Activated T-cell treated with anti-CD3 and anti-CD28 coated beads, Interleukin-2, amount 50 U/mL, for 24 hours (primary cell): ENCODE data around the gene PLA2G2F.

Experiments
- DNase-seq: peaks from one replicate; pipeline ENCODE4 v3.0.0-alpha.2; 2020
- H3K27ac Mint-ChIP-seq: 2 replicates; pipeline ENCODE4 v1.8.0; 2020; ENCODE audit warnings: mild to moderate bottlenecking, mixed read lengths
- H3K27me3 Mint-ChIP-seq: 2 replicates; pipeline ENCODE4 v1.8.0; 2020; ENCODE audit warnings: mixed read lengths
- H3K36me3 Mint-ChIP-seq: 2 replicates; pipeline ENCODE4 v1.8.0; 2020; ENCODE audit warnings: low read depth, mixed read lengths
- H3K4me1 Mint-ChIP-seq: 2 replicates; pipeline ENCODE4 v1.8.0; 2020; ENCODE audit warnings: low read depth, mixed read lengths
- H3K4me3 Mint-ChIP-seq: 2 replicates; pipeline ENCODE4 v1.8.0; 2020; ENCODE audit warnings: mild to moderate bottlenecking, moderate library complexity, mixed read lengths
- H3K9me3 Mint-ChIP-seq: 2 replicates; pipeline ENCODE4 v1.8.0; 2020; ENCODE audit warnings: mixed read lengths

PLA2G2F gene

DNA sequence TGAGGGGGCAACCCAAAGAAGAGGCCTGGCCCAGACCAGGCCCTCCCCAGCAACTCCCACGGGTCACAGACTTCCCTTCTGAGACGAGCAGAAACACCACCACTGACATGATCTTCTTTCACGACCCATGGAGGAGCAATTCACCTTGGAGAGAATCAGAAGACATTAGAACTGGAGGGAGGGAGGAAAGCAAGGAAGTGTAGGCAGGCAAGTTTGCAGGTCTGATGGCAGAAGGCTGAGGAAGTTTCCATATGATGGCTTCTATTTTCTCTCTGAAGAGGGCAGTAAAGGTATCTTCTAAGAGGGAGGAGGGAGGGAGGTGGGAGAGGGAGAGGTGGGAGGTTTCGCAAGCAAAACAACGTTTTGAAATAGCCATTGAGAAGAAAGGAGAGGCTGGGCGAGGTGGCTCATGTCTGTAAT is 45.4 kb downstream of the PLA2G2F start:
- H3K27me3 Mint-ChIP-seq, result peaks cover 11% of the 10 kb centered on the region
- peaks cover 7% of the 10 kb centered on the region for H3K9me3 Mint-ChIP-seq
- peaks cover 51% of the 10 kb centered on the region for H3K4me1 Mint-ChIP-seq
- no peaks in the 10 kb centered on the region for H3K36me3 Mint-ChIP-seq
- no peak for DNase-seq
- H3K4me3 Mint-ChIP-seq, result no peak overlapping the region
- no peak overlapping the region for H3K27ac Mint-ChIP-seq

DNA sequence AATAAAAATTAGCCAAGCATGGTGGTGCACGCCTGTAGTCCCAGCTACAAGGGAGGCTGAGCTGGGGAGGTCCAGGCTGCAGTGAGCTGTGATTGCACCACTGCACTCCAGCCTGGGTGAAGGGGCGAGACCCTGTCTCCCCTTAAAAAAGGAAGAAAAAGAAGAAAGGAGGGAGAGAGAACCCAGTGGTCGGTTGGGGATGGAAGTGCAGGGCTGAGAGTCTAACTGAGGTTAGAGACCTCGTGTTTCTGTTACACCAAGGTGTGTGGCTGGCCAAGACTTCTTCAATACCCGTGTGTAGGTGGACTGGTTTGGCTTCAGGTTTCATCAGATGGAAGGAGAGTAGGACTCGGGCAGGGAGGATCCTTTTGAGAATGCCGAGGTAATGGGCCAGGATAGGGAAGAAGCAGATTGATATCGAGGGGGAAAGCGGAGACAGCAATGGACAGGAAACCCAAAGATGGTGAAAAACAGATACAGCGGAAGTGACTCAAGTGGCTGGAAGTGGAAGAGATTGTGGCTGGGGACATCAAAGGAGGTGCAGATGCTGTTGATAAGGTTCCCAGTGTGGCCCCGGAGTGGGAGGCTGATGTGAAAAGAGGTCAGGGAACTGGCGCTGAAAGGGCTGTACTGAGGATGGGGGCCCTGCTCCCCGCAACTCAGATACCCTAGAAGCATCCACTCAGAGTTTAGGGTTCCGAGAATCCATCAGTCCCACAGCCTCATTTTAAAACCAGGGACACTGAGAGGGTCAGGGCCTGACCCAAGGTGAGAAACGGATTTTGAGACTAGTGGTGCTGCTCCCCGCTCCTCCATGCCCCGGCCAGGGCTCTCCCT is 46.1 kb downstream of the PLA2G2F start:
- DNase-seq, result peak; percentile 72
- H3K27ac Mint-ChIP-seq, result peak overlapping the region; percentile 76
- peaks cover under 1% of the 10 kb centered on the region for H3K9me3 Mint-ChIP-seq
- H3K4me3 Mint-ChIP-seq, result peak overlapping the region; percentile 80
- H3K4me1 Mint-ChIP-seq, result peaks cover 51% of the 10 kb centered on the region
- H3K36me3 Mint-ChIP-seq, result no peaks in the 10 kb centered on the region
- H3K27me3 Mint-ChIP-seq, result peaks cover 18% of the 10 kb centered on the region

DNA sequence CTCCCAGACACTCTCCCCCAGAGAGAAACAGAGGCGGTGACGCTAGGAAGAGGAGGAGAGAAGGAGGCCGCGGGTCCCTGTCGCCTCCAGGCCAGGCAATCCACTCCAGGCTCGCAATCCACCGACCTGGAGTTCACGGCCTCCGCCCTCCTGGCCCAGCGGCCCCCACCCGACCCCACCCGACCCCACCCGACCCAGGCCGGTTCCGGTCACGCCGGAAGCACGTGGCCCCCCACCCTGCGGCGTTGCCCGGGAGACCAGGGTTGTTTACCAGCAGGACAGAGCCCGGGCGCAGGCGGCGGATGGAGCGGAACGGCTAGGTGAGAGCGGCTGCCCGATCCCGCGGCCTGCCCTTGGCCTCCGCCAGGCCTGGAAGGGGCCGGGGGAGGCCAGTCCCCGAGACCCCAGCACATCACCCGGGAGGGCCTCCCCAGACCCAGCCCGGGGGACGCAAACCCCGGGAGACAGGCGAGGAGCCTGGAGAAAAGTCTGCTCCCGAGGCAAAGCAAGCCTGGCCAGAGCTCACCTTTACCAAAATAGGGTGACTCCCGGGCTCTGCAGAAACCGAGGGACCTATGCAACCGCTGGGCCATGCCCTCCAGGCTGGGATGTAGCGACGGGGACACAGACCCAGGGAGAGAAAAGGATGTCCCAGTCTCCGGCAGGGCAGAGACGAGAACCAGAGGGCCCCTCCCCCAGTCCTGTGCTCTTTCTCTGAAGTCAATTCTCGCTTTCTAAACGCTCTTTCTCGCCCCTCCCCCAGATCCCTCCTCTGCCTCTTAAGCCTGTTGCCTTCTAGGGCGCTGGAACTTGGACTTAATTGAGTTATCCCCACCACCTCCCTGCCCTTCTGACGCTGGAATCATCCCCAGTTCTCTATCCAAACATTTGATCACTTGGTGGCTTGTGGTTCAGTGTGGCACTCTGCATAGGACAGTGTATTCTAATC is 47.0 kb downstream of the PLA2G2F start, which contains the start of the genes PLA2G2C and UBXN10:
PLA2G2C (minus strand) TSS at position 685 of the 949 bp plus-strand sequence. CDS start 9,155 bp downstream, outside the sequence.
UBXN10 (plus strand) TSS at position 263 of the 949 bp plus-strand sequence. CDS start 4,466 bp downstream, outside the sequence.
- H3K27ac Mint-ChIP-seq, result peak within 1 kb of the TSS; percentile 84
- peak within 1 kb of the TSS; percentile 80 for H3K4me3 Mint-ChIP-seq
- H3K9me3 Mint-ChIP-seq, result no peaks in the 10 kb centered on the region
- H3K36me3 Mint-ChIP-seq, result no peaks in the 10 kb centered on the region
- H3K27me3 Mint-ChIP-seq, result peaks cover 24% of the 10 kb centered on the region
- peaks cover 51% of the 10 kb centered on the region for H3K4me1 Mint-ChIP-seq
- peak; percentile 76 for DNase-seq

DNA sequence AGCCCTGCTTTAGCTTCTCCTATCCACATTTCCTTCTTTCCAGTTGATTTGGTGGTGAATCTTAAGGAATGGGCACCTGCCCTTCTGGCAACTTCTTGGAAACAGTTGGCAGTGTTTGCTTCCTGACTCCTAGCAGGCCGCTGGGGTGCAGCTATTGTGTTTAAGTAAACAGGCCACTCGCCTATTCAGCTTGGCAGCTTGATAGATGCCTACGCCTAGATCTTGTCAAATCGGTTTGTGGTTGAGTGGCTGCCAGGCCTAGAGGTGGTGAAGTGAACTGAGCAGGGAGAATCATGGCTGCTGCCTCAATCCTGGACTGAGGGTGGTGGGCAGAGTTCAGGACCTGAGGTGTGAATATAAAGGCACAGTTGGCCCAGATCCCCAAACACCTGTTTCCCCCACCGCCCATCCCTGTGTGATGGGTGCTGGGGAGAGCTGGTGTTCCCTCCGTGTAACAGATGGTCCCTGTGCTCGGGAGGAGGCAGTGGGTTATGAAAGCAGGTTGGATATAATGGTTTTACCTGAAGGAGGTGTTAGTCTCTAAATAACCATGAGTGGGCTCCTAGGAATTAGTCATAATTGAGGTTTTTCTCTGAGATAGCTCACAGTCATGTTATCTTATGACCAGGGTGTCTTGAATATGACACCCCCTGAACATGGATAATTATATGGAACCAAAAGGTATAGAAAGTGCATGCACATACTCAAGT is 48.1 kb downstream of the PLA2G2F start:
- H3K4me1 Mint-ChIP-seq, result peaks cover 51% of the 10 kb centered on the region
- peak overlapping the region; percentile 84 for H3K27ac Mint-ChIP-seq
- H3K4me3 Mint-ChIP-seq, result peak overlapping the region; percentile 80
- H3K36me3 Mint-ChIP-seq, result no peaks in the 10 kb centered on the region
- peaks cover 30% of the 10 kb centered on the region for H3K27me3 Mint-ChIP-seq
- DNase-seq, result peak; percentile 64
- no peaks in the 10 kb centered on the region for H3K9me3 Mint-ChIP-seq

DNA sequence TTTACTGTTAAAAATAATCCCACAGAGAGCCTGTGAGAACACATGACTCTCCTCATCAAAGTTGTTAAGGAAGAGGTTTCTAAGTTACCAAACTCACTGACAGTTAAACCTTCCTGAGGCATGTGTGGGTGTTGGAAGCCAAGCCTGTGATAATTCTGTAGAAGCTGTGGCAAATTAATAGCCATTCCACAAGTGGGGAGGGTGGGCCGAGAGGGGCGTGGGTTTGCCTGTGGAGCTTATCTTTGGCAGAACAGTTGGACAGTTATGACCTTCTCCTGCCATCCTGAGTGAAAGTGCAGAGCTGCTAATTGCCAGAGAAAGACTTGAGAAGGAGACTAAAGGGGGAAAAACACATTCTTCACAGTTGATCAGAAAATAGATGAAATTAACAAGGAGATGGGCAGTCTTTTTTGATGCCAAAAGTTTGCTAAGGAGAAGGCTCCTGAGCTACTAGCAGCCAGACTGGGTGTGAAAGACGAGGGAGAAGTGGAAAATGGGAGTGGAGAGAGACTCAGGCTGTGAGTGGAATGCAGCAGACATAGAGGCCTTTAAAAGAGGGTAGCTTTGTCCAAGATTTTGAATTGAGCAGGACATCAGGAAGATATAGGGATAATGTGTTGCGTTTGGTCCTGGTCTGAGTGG is 48.8 kb downstream of the PLA2G2F start:
- Mint-ChIP-seq H3K36me3 (no peaks in the 10 kb centered on the region), H3K4me3 (no peak overlapping the region), H3K4me1 (peaks cover 51% of the 10 kb centered on the region), H3K27ac (peak overlapping the region; percentile 26), H3K27me3 (peaks cover 37% of the 10 kb centered on the region), H3K9me3 (no peaks in the 10 kb centered on the region)
- no peak for DNase-seq

DNA sequence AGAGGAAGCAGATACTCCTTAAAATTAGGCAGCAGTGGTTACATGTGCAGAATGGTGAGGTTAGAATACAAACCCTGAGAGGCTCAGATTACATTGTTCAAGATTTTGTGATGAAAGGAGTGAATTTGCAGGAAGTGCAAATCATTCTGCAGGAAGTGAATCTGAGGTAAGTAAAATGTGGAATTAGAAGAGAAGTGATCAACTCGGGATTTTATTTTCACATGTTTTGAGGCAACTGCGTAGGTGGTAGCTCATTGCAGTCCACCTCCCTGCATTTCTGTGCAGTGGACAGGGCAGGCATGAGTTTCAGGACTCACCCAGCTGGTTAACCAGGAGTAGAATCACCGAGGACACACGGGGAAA is 49.3 kb downstream of the PLA2G2F start:
- Mint-ChIP-seq H3K9me3 (no peaks in the 10 kb centered on the region), H3K36me3 (no peaks in the 10 kb centered on the region), H3K4me1 (peaks cover 51% of the 10 kb centered on the region), H3K27me3 (peaks cover 39% of the 10 kb centered on the region), H3K4me3 (no peak overlapping the region), H3K27ac (peak overlapping the region; percentile 16)
- no peak for DNase-seq

DNA sequence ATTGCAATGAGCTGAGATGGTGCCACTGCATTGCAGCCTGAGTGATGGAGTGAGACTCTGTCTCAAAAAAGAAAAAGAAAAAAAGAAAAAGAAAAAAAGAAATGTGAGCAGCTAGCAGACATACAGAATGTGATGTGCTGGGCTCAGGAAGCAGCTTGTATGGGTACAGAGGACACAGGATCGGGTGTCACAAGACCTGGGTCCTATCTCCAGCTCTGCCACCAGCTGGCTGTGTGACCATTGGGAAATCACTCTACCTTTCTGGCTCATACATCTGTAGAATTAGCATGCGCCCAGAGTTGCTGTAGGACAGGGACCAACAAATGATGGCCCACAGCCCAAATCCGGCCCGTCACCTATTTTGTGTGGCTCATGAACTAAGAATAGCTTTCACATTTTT is 50.5 kb downstream of the PLA2G2F start:
- DNase-seq, result no peak
- H3K4me3 Mint-ChIP-seq, result no peak overlapping the region
- no peak overlapping the region for H3K27ac Mint-ChIP-seq
- H3K36me3 Mint-ChIP-seq, result no peaks in the 10 kb centered on the region
- peaks cover 40% of the 10 kb centered on the region for H3K27me3 Mint-ChIP-seq
- H3K4me1 Mint-ChIP-seq, result peaks cover 41% of the 10 kb centered on the region
- H3K9me3 Mint-ChIP-seq, result no peaks in the 10 kb centered on the region

DNA sequence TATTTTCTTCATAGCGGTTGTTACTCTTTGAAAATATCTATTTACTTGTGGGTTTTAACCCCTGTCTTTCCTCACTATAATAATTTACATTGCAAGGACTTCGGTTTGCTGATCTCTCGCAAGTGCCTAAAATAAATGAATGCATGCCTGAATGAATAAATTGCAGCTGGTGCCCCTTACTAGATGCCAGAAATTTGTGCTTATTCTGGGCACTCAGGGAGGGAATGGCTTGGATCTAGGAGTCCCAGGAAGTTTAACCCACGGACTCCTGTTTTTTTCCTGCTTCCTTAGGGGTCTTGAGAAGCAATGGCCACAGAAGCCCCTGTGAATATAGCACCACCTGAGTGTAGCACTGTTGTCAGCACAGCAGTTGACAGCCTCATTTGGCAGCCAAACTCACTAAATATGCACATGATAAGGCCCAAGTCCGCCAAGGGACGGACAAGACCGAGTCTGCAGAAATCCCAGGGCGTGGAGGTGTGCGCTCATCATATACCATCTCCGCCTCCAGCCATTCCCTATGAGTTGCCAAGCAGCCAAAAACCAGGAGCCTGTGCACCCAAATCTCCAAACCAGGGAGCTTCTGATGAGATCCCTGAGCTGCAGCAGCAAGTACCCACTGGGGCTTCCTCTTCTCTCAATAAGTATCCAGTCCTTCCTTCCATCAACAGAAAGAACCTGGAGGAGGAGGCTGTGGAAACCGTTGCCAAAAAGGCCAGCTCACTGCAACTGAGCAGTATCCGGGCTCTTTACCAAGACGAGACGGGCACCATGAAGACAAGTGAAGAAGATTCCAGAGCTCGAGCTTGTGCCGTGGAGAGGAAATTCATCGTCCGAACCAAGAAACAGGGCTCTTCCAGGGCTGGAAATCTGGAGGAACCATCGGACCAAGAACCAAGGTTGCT is 51.4 kb downstream of the PLA2G2F start:
- Mint-ChIP-seq H3K4me3 (no peak overlapping the region), H3K27ac (no peak overlapping the region), H3K27me3 (peaks cover 48% of the 10 kb centered on the region), H3K36me3 (no peaks in the 10 kb centered on the region), H3K4me1 (peaks cover 39% of the 10 kb centered on the region), H3K9me3 (no peaks in the 10 kb centered on the region)
- DNase-seq, result no peak

DNA sequence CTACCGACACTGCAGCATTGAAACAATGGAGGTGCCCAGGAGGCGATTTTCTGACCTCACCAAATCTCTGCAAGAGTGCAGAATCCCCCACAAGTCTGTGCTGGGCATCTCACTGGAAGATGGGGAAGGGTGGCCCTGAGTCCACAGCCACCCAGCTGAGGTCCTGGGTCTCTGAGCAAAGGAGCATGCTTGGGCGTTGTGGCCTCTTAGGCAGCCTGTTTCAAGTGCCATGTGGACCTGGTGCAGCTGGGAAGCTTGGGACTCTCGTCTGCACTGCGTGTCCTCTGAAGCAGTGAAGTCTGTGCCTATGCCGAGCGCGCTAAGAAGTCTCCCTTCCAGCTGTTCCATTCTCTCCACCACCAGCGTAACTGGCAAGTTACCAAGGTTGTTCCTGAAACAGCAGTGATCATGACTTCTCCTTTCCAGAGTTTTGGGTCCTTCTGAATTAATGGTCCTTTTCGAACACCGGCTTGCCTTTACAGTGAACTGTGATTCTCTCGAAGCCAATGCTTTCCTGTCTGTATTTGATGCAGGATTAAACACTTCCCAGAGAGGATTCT is 52.2 kb downstream of the PLA2G2F start:
- H3K9me3 Mint-ChIP-seq, result no peaks in the 10 kb centered on the region
- no peak overlapping the region for H3K27ac Mint-ChIP-seq
- H3K4me3 Mint-ChIP-seq, result no peak overlapping the region
- DNase-seq, result no peak
- peaks cover 36% of the 10 kb centered on the region for H3K4me1 Mint-ChIP-seq
- H3K27me3 Mint-ChIP-seq, result peaks cover 53% of the 10 kb centered on the region
- no peaks in the 10 kb centered on the region for H3K36me3 Mint-ChIP-seq

DNA sequence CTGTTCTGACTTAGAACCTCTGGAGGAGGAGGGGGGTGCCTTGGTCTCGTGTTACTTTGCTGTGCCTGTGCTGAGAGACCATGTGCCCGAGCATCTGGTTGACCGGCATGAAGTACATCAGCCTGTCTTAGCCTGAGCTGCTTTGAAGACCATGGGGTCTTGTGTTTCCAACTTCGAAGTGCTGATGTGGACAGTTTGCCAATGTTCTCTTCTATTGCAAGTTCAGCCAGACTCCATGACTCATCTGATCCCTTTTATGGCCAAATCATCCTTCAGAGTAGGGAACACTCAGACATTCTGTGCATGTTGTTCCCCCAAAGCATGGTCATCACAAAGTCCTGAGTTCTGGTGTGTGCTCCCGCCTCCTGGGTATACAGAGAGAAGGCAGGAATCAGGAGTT is 53.2 kb downstream of the PLA2G2F start:
- peaks cover 26% of the 10 kb centered on the region for H3K4me1 Mint-ChIP-seq
- no peak overlapping the region for H3K4me3 Mint-ChIP-seq
- no peaks in the 10 kb centered on the region for H3K36me3 Mint-ChIP-seq
- H3K27ac Mint-ChIP-seq, result no peak overlapping the region
- no peaks in the 10 kb centered on the region for H3K9me3 Mint-ChIP-seq
- H3K27me3 Mint-ChIP-seq, result peaks cover 54% of the 10 kb centered on the region
- no peak for DNase-seq

DNA sequence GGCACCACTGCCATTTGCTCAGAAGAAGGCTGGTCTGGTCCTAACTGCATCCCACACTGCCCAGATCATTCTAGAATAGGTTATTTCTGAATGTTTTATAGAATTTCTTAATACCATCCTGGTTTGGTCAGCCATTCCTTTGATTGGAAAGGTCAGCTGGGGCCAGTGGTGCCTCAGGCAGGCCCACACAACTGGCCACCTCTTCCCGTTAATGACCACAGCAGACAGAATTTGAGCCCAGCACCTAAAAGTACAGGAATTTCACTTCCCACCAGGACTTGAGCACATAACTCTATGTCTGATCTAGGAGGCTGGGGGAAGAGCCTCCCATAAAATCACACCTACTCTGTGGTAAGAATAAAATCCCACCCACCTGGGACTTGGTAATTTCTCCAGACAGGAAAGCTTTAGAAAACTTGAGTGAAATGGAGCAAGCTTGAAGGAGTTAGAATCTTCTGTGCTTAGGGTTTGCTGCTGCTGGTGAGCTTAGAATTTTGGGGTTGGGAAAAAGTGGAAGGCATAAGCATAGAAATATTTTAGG is 53.8 kb downstream of the PLA2G2F start:
- peaks cover 21% of the 10 kb centered on the region for H3K4me1 Mint-ChIP-seq
- H3K9me3 Mint-ChIP-seq, result no peaks in the 10 kb centered on the region
- H3K27me3 Mint-ChIP-seq, result peaks cover 56% of the 10 kb centered on the region

DNA sequence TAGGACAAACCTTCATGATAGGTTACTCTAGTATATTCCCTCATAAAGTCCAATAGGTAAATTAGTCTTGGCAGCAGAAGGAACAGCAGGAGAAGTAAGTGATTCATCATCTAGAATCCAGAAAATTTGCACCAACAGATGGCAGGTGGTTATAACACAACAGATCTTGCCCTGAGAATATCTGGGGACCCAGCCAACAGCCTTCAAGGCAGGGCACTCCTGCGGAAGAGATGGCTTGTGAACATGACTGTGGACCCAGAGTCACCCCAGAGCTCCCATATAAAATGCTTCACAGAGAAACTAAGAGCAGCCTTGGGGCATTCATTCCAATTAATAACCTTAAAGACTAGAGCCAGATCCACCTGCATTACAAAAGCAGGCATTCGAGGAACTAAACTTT is 55.1 kb downstream of the PLA2G2F start:
- no peak for DNase-seq
- H3K4me1 Mint-ChIP-seq, result peaks cover 8% of the 10 kb centered on the region
- no peak overlapping the region for H3K27ac Mint-ChIP-seq
- H3K27me3 Mint-ChIP-seq, result peaks cover 54% of the 10 kb centered on the region
- H3K9me3 Mint-ChIP-seq, result no peaks in the 10 kb centered on the region
- H3K36me3 Mint-ChIP-seq, result no peaks in the 10 kb centered on the region
- H3K4me3 Mint-ChIP-seq, result no peak overlapping the region

More for the DNA sequence above, 53.8 kb downstream of the PLA2G2F start:
- Mint-ChIP-seq H3K4me3 (no peak overlapping the region), H3K27ac (no peak overlapping the region), H3K36me3 (no peaks in the 10 kb centered on the region)
- DNase-seq, result no peak
